ENCODE data around the gene PIK3IP1.

DNA sequence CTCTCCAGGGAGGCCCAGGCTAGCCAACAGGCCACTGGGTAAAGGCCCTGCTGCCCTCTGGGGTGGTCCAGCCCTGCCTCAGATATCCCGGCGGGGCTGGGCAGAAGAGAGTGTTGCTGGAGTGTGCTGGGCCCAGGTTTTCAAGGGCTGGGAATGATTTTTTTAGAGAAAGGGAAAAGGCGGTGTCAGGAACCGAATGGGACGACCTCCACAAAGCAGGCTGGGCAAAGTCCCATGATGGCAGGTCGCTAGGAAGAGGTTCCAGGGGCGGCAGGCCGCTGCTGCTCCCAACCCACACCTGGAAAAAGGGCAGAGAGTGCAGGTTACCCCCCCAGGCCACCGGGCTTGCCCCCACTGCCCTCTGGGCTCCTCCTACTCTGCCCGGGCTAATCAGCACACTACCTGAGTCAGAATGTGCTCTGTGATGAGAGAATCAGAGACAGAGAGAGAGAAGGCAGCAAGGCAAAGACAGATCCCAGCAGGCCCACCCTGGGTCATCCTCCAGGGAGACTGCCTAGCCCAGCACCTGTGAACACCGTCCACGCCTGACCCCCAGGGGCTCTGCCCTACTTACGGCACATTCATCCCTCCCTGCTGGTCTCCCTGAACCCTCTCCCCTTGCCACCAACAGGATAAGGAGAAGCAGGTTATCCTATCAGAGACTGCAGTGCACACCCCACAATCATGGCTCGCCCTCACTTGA is 49.2 kb upstream of the PIK3IP1 start:
- TF ChIP-seq POLR2A (IDR thresholded peaks at IDR 0.05; ENCODE audit: low read depth, low read length) (no peak), POLR2AphosphoS5 (IDR thresholded peaks at IDR 0.05; ENCODE audit: low read depth, low read length) (no peak), TAF1 (IDR thresholded peaks at IDR 0.05; ENCODE audit: borderline replicate concordance, low read depth, low read length) (no peak)
